OCI-M1 (cell line): Measurements from ENCODE around the gene MLYCD.

Experiments
- DNase-seq: peaks from one replicate; lab custom pipeline; 2025; lab: John Stamatoyannopoulos, UW

MLYCD gene

DNA sequence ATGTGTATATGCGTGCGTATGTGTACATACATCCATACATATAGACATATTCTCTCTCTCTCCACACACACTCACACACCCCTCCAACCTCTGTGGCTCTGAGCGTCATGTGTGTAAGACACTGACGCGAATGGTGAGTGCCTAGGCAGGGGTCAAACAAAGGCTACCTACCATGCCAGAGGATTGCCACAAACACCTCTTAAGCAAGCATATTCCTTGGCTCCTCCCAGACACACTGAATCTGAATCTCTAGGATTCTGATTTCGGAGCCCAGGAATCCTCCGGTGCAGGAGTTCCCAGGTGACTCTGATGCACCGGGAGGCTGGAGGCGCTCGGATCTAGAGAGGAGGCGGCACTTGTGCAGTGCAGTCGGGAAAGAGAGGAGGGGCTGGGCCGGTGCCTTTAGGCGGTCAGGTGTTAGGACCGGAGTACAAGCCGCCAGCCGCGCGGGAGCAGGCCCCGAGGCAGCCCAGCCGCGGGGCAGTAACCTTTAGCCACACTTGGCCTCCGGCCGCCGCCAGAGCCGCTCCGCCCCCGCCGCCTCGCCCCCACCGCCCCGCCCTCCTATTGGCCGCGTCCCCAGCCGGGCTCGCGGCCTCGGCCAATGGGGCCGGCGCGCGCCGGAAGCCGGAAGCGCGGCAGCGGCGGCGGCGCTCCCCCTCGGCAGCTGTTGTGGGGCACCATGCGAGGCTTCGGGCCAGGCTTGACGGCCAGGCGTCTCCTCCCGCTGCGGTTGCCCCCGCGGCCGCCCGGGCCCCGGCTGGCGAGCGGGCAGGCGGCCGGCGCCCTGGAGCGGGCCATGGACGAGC lies at the start of gene MLYCD:
MLYCD (plus strand) TSS at position 653 of the 809 bp plus-strand sequence; CDS start at position 683, 30 bp downstream.
- DNase-seq, result peak; percentile 84

DNA sequence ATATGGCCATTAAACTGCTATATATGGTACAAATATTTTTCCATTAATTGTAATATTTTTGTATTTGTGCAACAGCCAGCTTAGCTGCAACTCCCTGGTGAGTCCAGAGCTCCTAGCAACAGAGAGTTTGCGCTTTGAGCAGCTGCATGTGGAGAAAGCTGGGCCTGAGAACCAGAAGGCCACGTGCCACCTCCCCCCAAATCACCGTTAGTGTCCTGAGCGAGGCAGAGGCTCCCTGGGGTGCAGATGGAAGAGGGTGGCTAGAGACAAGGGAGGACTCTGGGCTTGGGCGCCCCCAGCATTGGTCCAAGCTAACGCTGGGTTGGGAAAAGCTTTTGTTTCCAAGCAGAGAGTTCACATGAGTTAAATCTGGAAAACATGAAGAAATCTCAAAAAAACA lies 49.5 kb upstream of the MLYCD start:
- DNase-seq, result no peak

DNA sequence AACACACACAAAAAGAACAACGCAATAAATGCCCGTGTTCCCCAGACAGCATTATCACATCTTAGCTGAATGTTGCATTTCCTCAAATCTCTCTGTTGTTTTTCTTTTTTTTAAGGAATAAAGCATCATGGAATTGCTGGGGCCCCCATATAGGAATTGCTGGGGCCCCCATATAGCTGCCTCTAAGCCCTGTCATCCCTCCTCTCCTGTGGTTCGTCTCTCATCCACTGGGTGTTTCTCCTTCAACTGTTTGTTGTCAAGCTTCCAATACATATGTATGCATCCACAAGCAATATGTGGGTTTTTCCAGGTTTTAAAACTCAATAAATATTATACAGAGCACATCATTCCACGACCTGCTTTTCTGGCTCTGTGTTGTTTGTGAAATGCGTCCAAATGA lies 48.0 kb upstream of the MLYCD start:
- no peak for DNase-seq

DNA sequence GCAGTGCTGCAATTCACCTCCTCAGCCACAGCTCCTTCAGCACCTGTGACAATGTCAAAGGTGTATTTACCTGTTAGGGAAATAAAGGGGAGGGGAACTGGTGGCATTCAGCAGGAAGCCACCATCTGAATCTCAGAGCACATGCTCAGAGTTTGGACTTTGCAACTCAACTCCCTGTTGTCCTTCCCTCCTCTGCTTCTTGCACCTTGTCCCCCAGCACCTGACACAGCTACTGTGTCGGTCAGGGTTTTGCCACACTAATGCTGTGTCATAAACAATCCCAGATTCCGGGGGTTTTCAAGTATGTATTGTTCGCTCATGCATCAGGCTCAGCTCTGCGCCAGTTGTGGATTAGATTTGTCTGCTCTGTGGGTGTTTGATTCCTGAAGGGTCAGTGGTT lies 47.4 kb upstream of the MLYCD start:
- no peak for DNase-seq

DNA sequence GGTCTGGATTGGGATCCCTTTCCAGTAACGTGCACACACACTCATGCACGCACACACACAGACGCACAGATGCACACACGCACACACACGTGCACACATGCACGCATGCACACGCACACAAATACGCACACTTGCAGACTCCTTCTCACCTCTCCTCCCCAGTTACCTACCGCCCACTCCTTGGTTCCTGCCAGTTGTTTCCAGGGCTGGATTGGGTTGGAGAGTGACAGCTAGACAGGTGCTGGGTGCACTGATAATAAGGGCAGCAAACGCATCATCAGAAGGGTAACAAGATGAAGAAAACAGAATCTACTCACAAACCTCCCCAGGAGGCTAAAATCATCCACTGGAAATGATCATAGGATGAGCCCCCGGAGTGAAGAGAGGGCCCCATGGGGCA lies 46.1 kb upstream of the MLYCD start:
- DNase-seq, result no peak

DNA sequence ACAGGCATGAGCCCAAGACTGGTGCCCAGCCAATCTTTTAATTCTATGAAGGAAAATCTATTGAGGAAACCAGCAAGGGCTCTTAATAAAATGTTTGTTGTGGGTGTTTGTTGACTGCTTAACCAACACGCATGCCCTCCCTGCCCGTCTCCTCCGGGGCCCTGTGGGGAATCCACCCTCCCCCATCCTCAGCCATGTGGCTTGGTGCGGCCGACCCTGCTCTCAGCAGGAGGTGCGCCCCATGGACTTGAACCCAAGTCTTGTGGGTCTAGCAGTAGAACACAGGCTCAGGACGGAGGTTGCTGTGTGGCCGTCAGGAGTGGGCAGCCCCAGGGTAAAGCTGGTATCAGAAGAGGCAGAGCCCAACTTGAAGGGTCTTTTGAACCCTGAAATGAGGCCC lies 45.1 kb upstream of the MLYCD start:
- DNase-seq, result no peak

DNA sequence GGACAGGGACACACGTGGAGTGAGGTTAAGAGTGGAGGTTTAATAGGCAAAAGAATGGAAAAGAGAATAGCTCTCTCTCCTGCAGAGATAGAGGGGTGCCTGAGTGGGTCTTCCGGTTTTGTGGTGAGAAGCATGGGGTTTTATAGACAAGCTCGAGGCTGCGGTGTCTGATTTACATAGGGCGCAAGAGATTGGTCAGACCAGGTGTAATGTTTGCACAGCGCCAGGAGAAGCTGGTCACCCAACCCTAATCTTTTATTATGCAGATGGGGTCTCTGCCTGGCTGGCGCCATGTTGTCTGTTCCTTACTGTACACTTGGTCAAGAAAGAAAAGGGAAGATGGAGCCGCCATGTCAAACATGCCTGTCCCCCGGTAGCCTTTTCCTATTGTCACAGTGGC lies 44.5 kb upstream of the MLYCD start:
- DNase-seq, result no peak

DNA sequence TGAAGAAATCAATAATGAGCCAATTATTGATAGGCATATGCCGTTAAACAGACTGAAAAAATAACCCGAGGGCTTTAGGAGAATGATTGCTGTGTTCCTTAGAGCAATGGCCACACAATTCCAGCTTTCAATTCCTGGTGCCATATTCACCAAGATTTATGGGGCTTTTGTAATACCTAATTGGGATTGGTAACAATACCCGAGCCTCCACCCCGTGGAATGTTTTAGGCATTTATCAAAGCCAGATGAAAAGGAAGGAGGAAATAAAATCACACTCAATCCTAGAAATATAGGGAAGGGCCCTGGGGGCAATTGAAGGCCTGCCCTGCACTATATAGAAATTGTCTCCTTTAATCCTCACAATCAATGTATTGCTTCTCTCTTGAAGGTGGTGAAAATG lies 42.1 kb upstream of the MLYCD start:
- DNase-seq, result no peak

DNA sequence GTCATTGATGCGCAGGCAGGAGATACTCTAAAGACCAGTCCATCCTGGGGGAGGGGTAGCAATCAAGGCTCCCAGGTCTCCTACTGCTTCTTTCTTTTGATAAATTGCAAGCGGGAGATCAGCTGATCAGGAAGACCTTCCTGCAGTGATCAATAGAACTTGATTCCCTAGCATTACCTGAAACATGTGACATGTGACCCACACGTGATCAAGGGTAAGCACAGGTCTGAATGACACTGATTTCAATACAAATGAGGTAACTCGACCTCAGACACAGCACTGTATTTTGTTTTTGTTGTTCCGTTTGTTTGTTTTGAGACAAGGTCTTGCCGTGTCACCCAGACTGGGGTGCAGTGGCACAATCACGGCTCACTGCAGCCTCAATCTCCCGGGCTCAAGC lies 39.6 kb upstream of the MLYCD start:
- DNase-seq, result no peak

DNA sequence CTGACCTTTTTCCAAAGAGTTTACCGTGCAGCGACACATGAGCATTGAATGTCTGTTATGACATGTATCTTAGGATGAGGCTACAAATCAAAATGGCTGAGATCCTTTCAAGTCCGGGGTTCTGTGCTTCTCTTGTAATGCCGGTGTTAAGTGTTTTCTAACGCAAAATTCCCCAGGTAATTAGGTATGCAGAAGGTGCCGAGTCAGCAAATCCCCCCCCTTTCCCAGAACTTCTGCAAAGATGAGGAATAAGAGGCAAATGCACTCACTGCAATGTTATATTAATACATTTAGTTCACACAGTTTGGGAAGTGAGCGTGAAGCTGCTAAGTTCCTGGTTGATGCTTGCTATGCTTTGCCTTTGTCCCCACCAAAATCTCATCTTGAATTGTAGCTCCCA lies 36.3 kb upstream of the MLYCD start:
- no peak for DNase-seq

DNA sequence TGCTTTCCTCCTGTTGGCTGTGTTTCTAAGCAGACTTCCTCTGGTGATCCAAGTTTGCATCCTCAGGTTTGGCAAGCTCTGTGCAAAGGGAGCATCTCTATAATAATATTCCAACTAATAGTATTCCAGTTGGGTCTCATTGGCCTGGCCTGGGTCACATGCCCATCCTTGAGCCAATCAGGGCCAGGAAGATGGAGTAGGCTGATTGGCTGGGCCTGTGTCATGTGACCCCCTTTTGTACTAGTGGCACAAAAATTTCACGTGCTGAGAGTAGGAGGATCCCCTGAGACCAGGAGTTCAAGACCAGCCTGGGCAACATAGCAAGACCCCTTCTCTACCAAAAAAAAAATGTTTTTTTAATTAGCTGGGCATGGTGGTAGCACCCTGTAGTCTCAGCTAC lies 35.2 kb upstream of the MLYCD start:
- no peak for DNase-seq

DNA sequence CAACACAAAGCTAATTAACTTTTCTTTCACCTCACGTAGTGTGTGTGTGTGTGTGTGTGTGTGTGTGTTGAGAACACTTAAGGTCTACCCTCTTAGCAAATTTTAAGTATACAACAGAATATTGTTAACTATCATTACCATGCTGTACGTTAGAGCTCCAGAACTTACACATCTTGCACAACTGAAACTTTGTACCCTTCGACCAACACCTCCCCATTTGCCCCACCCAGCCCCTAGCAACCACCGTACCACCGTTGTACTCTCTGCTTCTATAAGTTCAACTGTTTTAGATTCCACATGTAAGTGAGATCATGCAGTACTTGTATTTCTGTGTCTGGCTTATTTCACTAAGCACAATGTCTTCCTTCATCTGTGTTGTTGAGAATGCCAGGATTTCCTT lies 28.1 kb upstream of the MLYCD start:
- DNase-seq, result no peak

DNA sequence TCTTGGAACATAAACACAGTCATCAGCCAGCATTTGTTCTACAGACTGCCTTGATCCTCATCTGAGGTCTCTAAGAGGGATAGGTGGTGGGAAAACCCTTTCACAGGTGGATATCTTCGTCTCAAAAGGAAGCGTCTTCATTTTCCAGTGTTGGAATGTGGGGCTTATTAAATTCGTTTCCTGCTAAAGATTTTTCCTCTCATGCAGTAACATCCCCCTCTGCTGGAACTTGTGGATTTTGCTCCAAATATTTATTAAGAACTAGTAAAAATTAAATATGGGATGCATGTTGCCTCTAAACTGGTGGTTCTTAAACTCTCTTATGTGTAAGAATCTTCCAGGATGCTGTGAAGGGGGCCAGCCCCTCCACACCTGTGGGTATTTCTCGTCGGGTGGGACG lies 20.1 kb upstream of the MLYCD start:
- peak; percentile 40 for DNase-seq

DNA sequence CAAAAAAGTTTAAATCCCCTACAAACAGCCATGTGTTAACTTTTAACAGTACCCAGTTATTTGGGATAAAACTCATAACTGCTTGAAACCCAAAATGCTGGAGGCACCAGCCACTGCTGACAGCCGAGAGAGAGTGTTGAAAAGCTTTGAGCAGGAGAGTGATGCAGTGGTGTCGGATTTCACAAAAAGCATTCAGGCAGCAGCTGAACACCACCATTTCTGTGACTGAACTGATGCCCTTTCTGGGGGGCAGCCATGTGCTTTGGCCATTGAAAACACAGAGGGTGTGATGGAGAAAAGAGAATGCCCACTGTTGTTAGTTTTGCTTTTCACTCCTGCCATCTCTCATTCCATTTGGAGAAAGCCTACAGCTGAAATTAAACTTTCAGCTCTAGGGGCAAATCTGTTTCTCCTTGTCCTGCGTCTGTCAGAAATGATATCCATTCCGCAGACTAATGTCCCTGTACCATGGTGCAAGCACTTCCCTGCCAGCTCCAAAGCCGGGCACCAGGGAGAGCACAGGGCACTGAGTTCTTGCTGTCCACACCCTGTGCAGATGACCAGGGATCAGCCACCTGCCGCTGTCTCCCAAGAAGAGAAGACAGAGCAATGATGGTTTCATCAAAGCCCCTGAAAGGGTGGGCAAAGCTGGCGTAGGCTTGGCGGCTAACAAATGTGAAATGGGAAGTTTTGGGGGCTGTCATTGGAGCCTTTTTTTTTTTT lies 16.6 kb upstream of the MLYCD start:
- no peak for DNase-seq

DNA sequence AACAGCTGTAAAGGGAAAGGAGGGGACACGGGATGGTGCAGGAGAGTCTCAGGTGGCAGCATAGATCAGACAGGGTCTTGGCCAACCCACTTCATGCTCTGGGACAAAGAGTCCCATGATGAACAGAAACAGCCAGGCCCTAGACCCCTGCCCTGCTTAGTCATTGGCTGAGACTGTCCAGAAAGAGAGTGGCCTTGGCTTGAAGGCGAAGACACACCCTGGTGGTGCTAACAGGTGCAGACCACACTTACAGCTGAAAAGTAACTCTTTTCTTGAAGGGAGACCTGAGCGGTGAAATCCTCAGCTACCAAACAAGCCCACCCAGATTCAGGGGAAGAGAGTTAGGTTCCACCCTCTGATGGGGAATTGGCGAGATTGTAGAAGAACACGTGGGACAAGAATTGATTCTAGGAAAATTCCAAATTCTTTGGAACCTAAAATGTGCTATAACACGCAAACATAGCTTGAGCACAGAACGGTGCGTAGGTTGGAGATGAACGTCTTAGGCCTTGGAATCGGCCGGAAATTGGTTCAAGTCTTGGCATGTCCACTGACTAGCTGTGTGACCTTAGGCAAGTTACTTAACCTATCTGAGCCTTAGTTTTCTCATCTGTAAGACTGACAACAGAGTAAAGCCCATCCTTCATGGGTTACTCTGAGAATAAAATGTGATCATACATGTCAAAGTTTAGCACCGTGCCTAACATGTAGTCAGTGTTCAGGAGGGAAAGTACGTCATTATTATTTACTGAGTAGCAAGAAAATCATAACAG lies 12.5 kb upstream of the MLYCD start:
- DNase-seq, result no peak

DNA sequence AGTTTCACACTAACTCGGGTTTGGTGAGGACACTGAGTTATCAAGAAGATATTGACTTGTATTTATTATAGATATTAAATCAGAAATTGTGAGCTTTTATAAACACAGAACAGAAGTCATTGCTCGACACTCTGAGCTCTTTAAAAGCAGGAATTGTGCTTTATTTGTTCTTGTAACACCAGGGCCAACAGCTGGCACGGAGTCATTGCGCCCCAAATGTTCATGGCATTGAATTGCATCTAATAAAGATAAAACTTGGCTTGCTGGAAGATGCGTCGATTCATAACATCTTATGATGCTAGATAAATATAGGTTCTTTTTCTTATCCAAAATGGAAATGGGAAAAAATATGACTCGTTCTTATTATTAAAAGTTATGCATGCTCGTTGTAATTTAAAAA lies 11.8 kb upstream of the MLYCD start:
- DNase-seq, result peak; percentile 40

DNA sequence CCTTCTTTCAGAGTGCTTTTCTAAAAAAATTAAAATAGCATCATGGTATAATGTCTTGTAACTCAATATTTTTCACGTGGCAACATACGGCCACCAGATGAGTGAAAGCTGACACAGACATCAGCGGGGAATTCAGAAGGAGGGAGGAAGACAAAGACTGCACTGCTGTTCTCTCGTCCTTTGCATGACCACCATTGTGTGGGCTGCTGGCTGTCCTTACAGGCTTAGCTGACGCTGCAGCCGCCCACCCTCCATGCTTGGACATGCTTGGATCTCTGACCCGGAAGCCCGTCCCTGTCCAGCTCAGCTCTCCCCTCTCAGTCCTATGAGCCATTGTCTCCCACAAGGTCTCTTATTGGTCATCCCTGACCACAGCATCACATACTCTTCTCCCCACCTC lies 11.4 kb upstream of the MLYCD start:
- no peak for DNase-seq

DNA sequence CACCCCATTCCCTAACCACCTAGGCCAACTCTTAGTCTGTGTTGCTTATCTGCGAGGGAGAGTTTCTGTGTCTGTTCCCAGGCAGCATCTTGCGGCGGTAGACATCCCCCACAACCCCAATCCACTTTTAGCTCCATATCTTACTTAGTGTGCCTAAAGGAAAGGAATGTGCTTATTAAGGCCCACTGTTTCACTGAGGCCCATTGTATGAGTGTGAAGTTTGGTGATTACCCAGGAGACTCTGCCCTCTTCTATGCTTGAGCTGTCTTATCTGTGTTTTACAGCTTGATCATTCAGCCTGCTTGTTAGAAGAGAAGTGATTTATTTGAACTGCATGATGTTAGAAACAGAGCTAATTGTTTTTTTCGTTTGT lies 10.3 kb upstream of the MLYCD start:
- peak; percentile 92 for DNase-seq

DNA sequence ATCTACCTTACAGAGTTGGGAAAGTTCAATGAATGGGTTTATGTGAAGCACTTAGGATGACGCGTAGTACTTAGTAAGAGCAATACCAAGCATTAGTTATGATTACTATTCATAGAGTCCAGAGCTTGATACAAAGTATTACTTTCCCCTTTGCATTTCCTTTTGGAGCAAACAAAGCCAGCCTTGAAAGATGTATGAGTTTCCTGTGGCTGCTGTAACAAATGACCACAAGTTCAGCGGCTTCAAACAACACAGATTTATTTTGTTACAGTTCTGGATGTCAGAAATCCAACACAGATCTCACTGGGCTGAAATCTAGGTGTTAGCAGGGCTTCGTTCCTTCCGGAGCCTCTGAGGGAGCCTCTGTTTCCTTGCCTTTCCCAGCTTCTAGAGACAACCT lies 8.6 kb upstream of the MLYCD start:
- DNase-seq, result no peak

DNA sequence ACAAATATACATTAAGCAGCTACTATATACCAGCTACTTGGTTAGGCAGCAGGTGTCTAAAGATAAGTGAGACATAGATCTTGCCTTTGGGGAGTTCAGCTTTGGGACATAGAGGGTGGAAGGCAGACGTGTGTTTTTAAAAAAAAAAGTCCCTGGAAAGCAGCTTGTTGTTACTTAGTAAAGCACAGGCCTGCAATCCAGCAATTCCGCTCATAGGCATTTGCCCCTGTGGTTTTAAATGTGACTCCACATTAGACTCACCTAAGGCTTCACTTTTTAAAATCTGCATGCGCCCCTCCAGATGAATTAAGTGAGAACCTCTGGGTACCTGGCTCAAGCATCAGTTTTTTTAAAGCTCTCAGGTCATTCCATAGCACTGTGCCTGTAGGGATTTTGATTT lies 7.2 kb upstream of the MLYCD start:
- no peak for DNase-seq

DNA sequence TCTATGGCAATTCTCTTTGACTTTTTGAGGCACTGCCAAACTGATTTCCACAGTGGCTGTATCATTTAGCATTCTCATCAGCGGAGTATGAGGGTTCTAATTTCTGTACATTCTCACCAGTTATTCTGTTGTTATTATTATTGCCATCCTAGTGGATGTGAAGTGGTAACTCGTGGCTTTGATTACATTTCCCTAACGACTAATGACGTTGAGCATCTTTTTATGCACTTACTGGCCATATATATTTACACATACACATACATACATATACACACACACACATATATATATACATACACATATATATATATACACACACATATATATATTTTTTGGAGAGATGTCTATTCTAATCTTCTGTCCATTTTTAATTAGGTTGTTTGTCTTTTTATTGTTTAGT lies 3.7 kb upstream of the MLYCD start:
- no peak for DNase-seq

DNA sequence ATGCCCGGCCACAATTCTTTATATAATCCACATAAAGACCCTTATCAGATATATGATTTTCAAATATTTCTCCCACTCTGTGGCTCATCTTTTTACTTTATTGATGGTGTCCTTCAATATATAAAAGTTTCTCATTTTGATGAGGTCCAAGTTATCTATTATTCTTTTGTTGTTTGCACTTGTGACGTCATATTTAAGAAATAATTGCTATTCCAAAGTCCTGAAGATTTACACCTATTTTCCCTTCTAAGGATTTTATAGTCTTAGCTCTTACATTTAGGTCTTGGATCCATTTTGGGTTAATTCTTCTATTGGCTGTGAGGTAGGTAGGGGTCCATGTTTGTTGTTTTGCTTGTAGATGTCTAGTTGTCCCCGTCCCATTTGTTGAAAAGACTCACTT lies 3.0 kb upstream of the MLYCD start:
- no peak for DNase-seq

DNA sequence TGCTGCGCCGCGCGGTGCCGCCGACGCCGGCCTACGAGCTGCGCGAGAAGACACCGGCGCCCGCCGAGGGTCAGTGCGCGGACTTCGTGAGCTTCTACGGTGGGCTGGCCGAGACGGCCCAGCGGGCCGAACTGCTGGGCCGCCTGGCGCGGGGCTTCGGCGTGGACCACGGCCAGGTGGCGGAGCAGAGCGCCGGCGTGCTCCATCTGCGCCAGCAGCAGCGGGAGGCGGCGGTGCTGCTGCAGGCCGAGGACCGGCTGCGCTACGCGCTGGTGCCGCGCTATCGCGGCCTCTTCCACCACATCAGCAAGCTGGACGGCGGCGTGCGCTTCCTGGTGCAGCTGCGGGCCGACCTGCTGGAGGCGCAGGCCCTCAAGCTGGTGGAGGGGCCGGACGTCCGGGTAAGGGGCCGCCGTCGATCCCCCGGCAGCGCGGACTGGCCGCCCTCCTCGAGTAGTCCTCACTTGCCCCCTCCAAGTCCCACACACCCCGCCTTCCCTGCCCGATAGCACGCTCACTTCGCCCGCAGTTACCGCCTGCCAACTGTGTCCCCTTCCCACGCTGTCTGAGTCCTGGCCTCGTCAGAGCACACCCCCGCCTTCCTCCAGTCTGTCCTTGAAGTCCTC lies 470 bp downstream of the MLYCD start:
- peak; percentile 65 for DNase-seq
